HCT116 (cell line): ENCODE measurements around the gene TNFRSF19. TPM values are rescaled to one million over a fixed set of nuclear protein-coding genes. Genes with fewer than 3 reads are reported as not detected.

ENCODE experiments used
- ATAC-seq: fragments of 200-7000 bp; cut with Tn5 transposase; 2 replicates; pipeline ENCODE4 v1.9.1; 2020; ENCODE audit warnings: mild to moderate bottlenecking, moderate library complexity
- BruUV-seq: library from RNA; stranded (reverse); fragments of 400-500 nt; replicated peaks from 2 replicates; lab custom pipeline; 2021; lab: Mats Ljungman, UMichigan
- CTCF ChIA-PET: fragments of 300-600 bp; sonication (Branson Sonifier 250); formaldehyde crosslinking; loops from one replicate; lab custom pipeline; 2021; ENCODE audit warnings: antibody characterized with exemption; lab: Charles Lee
- POLR2A ChIA-PET: fragments of 300-600, 350-600 bp; sonication (Branson Sonifier 250); formaldehyde crosslinking; loops from one replicate; lab custom pipeline; 2021; ENCODE audit warnings: antibody characterized with exemption; lab: Charles Lee
- RAD21 ChIA-PET, 2 experiments: fragments of 300-600 bp; sonication (Branson Sonifier 250); formaldehyde crosslinking; loops; one replicate each; lab custom pipeline; 2023; ENCODE audit warnings: low total read pairs in 2 of 2; ENCODE audit not compliant: uncharacterized antibody in 2 of 2, unreplicated experiment in 2 of 2, low non-redundant PET in 1 of 2; lab: Charles Lee
- DNase-seq: peaks from one replicate; pipeline ENCODE4 v3.0.0-alpha.2; 2010; ENCODE audit warnings: low read depth, low spot score
- H2AFZ ChIP-seq: fragments of 200-600 bp; shearing (Covaris generic), sonication (generic); 2 replicates; pipeline ENCODE4 v1.6.1; 2017; ENCODE audit warnings: low read depth, mixed run types, mixed read lengths, antibody characterized with exemption, low read length; ENCODE audit not compliant: poor library complexity, severe bottlenecking
- H3K27ac ChIP-seq: 2 replicates; pipeline ENCODE4 v1.5.1; 2012; ENCODE audit warnings: low read depth, low read length
- H3K27me3 ChIP-seq: fragments of 200-600 bp; sonication (generic); 2 replicates; pipeline ENCODE4 v1.6.1; 2016; ENCODE audit warnings: mixed run types, low read length, mixed read lengths; ENCODE audit not compliant: insufficient read depth
- H3K36me3 ChIP-seq, 2 experiments: fragments of 200-500 bp in 1 of 2; fragments of 200-600 bp in 1 of 2; sonication (Bioruptor generic) in 1 of 2; sonication (generic) in 1 of 2; 2 replicates each; pipeline versions ENCODE4 v1.5.1 to v1.6.1; 2014 to 2016; ENCODE audit warnings: low read length in 2 of 2, inconsistent platforms in 1 of 2, mixed read lengths in 1 of 2, mixed run types in 1 of 2; ENCODE audit not compliant: insufficient read depth in 2 of 2, control insufficient read depth in 1 of 2
- H3K4me1 ChIP-seq, 2 experiments: fragments of 200-600 bp in 1 of 2; sonication (generic) in 1 of 2; 2 replicates each; pipeline versions ENCODE4 v1.5.1 to v1.6.1; 2012 to 2017; ENCODE audit warnings: low read length in 2 of 2, inconsistent platforms in 1 of 2, mild to moderate bottlenecking in 1 of 2, mixed read lengths in 1 of 2, mixed run types in 1 of 2, moderate library complexity in 1 of 2; ENCODE audit not compliant: insufficient read depth in 2 of 2, control insufficient read depth in 1 of 2
- H3K4me2 ChIP-seq: fragments of 200-600 bp; sonication (generic); 2 replicates; pipeline ENCODE4 v1.6.1; 2017; ENCODE audit warnings: mixed run types, low read length, mixed read lengths
- H3K4me3 ChIP-seq, 2 experiments: fragments of 200-600 bp in 1 of 2; sonication (generic) in 1 of 2; replicated peaks in 1 of 2; 2 replicates each; pipeline ENCODE4 v1.5.1; 2011 to 2016; ENCODE audit warnings: low read length in 2 of 2, control low read depth in 1 of 2, low read depth in 1 of 2, mild to moderate bottlenecking in 1 of 2, mixed read lengths in 1 of 2, mixed run types in 1 of 2
- H3K79me2 ChIP-seq: fragments of 200-600 bp; sonication (generic); 2 replicates; pipeline ENCODE4 v1.6.1; 2017; ENCODE audit warnings: mild to moderate bottlenecking, mixed run types, low read length, moderate library complexity, mixed read lengths; ENCODE audit not compliant: insufficient read depth
- H3K9ac ChIP-seq: fragments of 200-600 bp; sonication (generic); 2 replicates; pipeline ENCODE4 v1.6.1; 2016; ENCODE audit warnings: low read length, mixed read lengths
- H3K9me2 ChIP-seq: fragments of 200-600 bp; sonication (generic), shearing (Covaris generic); 2 replicates; pipeline ENCODE4 v1.6.1; 2017; ENCODE audit warnings: mixed run types, mild to moderate bottlenecking, moderate library complexity; ENCODE audit not compliant: insufficient read depth
- H3K9me3 ChIP-seq, 2 experiments: fragments of 200-500 bp in 1 of 2; fragments of 200-600 bp in 1 of 2; sonication (Bioruptor generic) in 1 of 2; sonication (generic) in 1 of 2; 2 replicates each; pipeline ENCODE4 v1.6.1; 2014 to 2017; ENCODE audit warnings: low read length in 2 of 2, mixed read lengths in 2 of 2, inconsistent platforms in 1 of 2, low read depth in 1 of 2, mild to moderate bottlenecking in 1 of 2, mixed run types in 1 of 2, moderate library complexity in 1 of 2; ENCODE audit not compliant: control insufficient read depth in 1 of 2, insufficient read depth in 1 of 2
- H4K20me1 ChIP-seq: fragments of 200-600 bp; sonication (generic), shearing (Covaris generic); 2 replicates; pipeline ENCODE4 v1.6.1; 2017; ENCODE audit warnings: mixed run types, mild to moderate bottlenecking, moderate library complexity; ENCODE audit not compliant: insufficient read depth
- CTCF ChIP-seq, 3 experiments: fragments of 200-600 bp in 1 of 3; sonication (generic) in 1 of 3; IDR thresholded peaks in 2 of 3; conservative IDR thresholded peaks in 1 of 3; 2 replicates each; pipeline ENCODE4 v1.5.1; 2012 to 2017; ENCODE audit warnings: low read depth in 2 of 3, low read length in 2 of 3, antibody characterized with exemption in 1 of 3, borderline replicate concordance in 1 of 3, control low read depth in 1 of 3, mild to moderate bottlenecking in 1 of 3, mixed read lengths in 1 of 3, mixed run types in 1 of 3, moderate library complexity in 1 of 3; ENCODE audit not compliant: insufficient read depth in 1 of 3
- EGR1 ChIP-seq: IDR thresholded peaks from 2 replicates; pipeline ENCODE4 v1.6.1; 2012; ENCODE audit warnings: low read depth
- EZH2phosphoT487 ChIP-seq: fragments of 200-600 bp; IDR thresholded peaks from 2 replicates; pipeline ENCODE4 v1.6.1; 2018; ENCODE audit warnings: antibody characterized with exemption, borderline replicate concordance
- FOSL1 ChIP-seq: IDR thresholded peaks from 2 replicates; pipeline ENCODE4 v1.6.1; 2012; ENCODE audit warnings: low read depth
- POLR2AphosphoS5 ChIP-seq: IDR thresholded peaks from 2 replicates; pipeline ENCODE4 v1.6.1; 2011; ENCODE audit warnings: mild to moderate bottlenecking, low read depth, low read length, moderate library complexity
- RAD21 ChIP-seq: IDR thresholded peaks from 2 replicates; pipeline ENCODE4 v1.6.1; 2012; ENCODE audit warnings: low read depth, mild to moderate bottlenecking
- SP1 ChIP-seq: IDR thresholded peaks from 2 replicates; pipeline ENCODE4 v1.6.1; 2012; ENCODE audit warnings: low read depth
- ZFX ChIP-seq: fragments of 450-650 bp; IDR thresholded peaks from 2 replicates; pipeline ENCODE4 v1.6.1; 2017
- intact Hi-C: fragments of 100-400 bp; cut with micrococcal nuclease; formaldehyde crosslinking; loops from 2 replicates; pipeline ENCODE4 v1.10.0; 2022
- total RNA-seq: library from RNA; stranded (reverse); gene quantifications from one replicate; pipeline ENCODE4 v1.2.1, GENCODE V29; 2021; ENCODE audit not compliant: unreplicated experiment
- TF ChIP-seq, protein P1 (sequence below): IDR thresholded peaks from 2 replicates; pipeline ENCODE4 v1.6.1; 2011; ENCODE audit warnings: mild to moderate bottlenecking, low read length, moderate library complexity; ENCODE audit not compliant: insufficient replicate concordance; ENCODE audit errors: extremely low read depth

TNFRSF19 gene
- total RNA-seq, 1 experiment from 2014 or later: 1.1 TPM

DNA sequence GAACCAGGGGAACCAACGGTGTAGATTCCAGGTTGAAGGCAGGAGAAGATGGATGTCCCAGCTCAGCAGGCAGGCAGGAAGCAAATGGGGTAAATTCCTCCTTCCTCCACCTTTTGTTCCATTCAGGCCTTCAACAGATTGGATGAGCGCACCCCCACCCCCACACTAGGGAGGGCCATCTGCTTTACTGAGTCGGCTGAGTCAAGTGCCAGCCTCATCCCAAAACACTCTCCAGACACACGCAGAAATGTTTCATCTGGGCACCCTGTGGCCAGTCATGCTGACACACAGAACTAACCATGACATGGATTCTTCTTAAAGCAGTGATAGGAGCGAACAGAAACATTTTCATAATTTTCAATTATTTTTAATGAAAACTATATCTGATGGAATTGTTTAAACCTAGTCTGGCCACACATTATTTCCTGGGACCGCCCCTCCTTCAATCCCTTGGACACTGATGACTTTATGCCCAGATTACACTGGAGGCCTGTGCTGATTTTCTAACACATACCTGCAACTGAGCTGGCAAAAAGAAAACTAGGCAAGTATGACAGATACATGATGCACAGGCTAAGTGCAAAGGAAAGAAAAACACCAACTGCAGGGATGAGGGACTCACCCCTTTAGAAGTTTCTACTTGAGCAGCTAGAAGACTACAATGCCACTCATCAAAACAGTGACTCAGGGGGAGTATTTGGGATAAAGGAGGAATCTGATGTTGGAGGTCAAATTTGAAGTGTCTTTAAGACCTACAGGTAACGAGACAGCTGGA lies 154.2 kb downstream of the TNFRSF19 start:
- BruUV-seq: no TSS peak

More for the DNA sequence above, 154.2 kb downstream of the TNFRSF19 start:
- Histone ChIP-seq H3K9me2 (no peaks in the 10 kb centered on the region), H3K27me3 (no peaks in the 10 kb centered on the region), H3K27ac (no peak overlapping the region), H3K36me3 (no peaks in the 10 kb centered on the region), H2AFZ (no peak overlapping the region), H3K4me2 (no peak overlapping the region), H3K9ac (no peak overlapping the region), H3K9me3 (no peaks in the 10 kb centered on the region), H3K79me2 (no peaks in the 10 kb centered on the region), H3K4me3 (no peak overlapping the region), H4K20me1 (no peaks in the 10 kb centered on the region)
- no peak for DNase-seq
- ChIA-PET POLR2A (no interaction called here), CTCF (no interaction called here), RAD21 (no interaction called here)
- intact Hi-C loops: loop anchor here (10.0 kb wide), 1 partner anchor 60 kb away; no protein-coding TSS in a partner anchor
- no peak for ATAC-seq
- TF ChIP-seq POLR2AphosphoS5: no peak
- TF ChIP-seq RAD21: no peak
- no peak for TF ChIP-seq ZFX
- no peak for TF ChIP-seq SP1
- no peak for TF ChIP-seq CTCF (IDR thresholded peaks at IDR 0.05 in 2 of 3, conservative IDR thresholded peaks at IDR 0.05 in 1 of 3; ENCODE audit: borderline replicate concordance in 1 of 3, insufficient read depth in 1 of 3, low read depth in 2 of 3, low read length in 2 of 3)
- TF ChIP-seq FOSL1: no peak
- TF ChIP-seq EGR1: no peak
- TF ChIP-seq, protein P1, sequence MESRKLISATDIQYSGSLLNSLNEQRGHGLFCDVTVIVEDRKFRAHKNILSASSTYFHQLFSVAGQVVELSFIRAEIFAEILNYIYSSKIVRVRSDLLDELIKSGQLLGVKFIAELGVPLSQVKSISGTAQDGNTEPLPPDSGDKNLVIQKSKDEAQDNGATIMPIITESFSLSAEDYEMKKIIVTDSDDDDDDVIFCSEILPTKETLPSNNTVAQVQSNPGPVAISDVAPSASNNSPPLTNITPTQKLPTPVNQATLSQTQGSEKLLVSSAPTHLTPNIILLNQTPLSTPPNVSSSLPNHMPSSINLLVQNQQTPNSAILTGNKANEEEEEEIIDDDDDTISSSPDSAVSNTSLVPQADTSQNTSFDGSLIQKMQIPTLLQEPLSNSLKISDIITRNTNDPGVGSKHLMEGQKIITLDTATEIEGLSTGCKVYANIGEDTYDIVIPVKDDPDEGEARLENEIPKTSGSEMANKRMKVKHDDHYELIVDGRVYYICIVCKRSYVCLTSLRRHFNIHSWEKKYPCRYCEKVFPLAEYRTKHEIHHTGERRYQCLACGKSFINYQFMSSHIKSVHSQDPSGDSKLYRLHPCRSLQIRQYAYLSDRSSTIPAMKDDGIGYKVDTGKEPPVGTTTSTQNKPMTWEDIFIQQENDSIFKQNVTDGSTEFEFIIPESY: no peak
- TF ChIP-seq EZH2phosphoT487: no peak
- TF ChIP-seq, all 23 proteins: peak for 0
- no peaks in the 10 kb centered on the region for H3K4me1 ChIP-seq

Other genes with a start within 250 kb of the TNFRSF19 start
- 33.4 TPM for gene SACS, start 136.7 kb upstream of the TNFRSF19 start, total RNA-seq